Measurements from ENCODE around the gene HOXD10.
A peak's percentile ranks its signal among the peaks of the same experiment; 100 is the strongest.

Gene HOXD10

DNA sequence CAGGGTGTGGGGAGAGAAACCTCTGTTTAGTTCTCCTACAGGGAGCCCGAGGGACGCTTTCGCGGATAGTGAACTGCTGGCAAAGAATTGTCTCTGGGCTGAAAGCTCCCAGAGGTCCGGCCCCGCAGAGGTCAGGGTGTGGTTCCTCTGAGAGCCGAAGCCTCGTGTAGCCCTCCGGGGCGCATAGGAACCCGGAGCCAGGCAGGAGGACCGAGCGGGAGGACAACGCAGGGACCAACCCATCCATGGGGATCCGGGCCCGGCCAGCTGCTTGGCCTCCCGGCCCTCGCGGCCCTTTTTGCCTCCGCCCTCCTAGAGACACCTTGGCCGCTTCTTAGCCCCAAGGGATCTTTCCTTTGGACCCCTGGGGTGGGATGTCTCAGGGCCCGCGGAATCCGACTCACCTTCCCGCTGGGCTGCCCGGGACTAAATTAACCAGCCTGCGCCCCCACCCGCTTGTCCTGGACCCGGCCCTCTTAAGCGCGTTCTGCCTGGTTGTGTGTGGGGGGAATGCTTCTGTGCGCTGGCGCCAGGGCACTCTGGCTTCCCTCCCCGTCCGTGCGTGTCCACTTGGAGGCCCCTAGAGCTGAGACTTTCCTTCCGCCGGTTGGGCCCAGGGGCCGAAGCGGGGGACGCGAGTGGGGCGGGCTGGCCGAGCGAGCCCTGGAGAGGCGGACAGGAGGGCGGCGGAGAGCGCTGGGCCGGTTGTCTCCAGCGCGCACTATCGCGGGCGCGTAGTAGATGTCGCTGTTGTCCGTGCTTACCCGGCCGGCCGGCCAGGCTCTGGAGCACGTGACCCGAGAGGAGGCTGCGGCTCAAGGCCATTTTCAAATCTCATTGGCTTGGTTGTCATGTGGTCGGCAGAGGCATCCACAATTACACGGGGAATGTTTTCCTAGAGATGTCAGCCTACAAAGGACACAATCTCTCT, at the start of gene HOXD10:
HOXD10 (plus strand) TSS at position 896 of the 931 bp plus-strand sequence. CDS start 56 bp downstream, outside the sequence.
- no peak for DNase-seq (ENCODE audit: low read depth in 2 of 2)

DNA sequence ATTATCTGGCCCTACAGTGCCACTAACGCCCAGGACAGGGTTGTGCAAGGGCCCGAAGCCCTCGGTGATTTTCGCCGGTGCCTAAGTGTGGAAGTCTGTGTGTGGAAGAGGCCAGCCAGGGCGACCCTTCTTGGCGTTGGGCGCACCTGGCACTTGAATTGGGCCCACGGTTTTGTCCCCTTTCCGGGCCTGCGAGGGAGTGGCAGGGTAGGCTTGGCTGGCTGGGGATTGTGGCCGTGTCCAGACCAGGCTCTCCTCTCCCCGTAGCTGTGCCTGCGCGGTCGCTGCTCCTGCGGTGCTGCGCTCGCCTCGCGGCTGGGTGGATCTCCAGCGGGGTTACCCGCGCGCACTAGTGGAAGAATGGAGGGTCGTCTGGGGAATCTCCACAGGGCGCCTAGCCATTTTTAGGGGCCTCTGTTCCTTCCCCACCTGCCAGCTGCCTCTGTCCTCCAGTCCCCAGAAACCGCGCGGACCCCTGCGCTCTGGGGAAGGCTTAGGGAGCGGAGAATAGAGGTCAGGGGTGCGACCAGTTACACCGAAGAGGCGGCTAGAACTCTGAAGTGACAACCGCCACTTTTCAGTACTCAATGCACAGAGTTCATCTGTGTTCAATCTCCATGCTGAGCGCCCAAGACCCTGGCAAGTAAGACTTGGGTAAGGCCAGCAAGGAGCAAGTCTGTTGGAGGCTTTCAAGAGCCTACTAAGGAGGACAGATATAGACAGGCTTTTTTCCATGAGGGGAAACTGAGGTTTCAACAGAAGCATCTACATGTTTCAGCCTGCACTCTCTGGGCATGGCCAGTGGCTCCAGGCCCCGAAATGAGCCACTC, 48.8 kb upstream of the HOXD10 start:
- DNase-seq (ENCODE audit: low read depth in 2 of 2): no peak

DNA sequence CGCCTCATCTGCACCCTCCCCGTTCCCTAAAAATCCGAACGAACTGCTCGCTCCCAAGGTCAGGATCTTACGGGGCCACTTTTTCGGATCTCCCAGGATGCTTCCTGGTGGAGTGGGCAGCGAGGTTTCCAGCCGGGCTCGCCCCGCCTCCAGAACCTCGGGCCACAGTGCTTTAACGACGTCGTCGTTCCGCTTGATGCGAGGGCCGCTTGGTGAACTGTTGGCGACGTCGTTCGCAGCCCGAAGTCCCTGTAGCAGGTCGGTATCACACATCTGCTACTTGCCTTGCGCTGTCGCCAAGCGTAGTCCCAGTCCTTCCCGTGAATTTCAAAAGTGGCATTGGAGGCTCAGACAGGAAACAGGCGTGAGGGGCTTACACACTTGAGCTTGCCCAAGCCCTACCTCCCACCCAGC, 48.2 kb upstream of the HOXD10 start:
- DNase-seq (ENCODE audit: low read depth in 2 of 2): no peak

DNA sequence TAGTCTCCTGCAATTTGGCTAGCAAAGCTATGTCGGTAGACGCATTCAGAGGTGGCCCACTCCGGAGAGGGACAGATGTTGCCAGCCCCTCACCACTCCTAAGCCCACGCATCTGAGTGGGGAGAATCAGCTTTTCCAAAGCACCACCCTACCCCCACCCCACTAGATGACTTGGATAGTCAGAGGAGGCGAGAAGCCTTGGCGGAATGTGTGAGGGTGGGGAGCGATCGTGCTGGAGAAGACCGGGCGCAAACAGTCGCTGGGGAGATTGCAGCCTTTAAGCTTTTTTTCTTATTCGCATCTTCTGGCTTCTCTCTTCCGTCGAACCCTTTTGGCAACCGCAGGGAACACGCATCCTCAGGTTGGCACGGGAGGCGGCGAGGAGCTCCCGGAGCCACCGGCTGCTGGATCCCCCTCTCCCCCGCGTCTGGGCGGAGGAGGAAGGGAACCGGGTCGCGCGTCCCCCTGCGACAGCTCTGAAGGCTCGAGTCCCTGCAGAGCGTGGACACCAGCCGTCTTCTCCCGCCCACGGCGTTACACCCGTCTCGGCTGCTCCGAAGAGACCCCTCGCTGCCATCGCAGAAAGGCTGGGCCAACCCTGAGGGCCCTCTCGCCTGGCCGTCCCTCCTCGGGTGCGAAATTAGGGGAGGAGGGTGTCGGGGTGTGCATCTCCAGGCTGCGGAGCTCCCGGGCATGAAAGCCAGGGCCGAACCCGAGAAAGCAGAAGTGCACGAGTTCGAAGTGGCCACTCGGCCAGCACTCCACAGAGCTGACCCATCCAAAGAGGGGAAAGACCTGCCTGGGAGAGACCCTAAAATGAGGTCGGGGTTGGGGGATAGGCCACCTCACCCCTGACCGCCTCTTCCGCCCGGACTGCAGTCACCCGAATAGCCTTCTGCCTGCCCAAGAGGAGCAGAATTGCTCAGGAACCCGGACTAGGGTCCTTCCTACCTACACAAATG, 45.0 kb upstream of the HOXD10 start:
- no peak for DNase-seq (ENCODE audit: low read depth in 2 of 2)

DNA sequence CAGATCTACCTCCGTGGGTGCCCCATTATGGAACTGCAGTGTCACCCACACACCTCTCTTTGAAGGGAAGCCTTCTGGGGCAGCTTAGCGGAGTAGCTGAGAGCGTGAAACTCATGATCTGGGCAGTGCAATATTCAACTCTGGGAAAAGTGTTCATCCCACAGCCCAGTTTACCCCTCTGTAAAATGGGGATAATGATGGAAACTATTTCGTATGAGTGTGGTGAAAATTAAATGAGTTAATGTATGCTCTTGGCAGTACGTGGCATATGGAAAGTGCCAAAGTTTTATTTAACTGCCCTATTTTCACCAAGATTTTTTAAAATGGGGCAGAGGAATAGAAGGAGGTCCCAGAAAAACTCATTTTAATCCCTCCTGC, 44.3 kb upstream of the HOXD10 start:
- DNase-seq (ENCODE audit: low read depth in 2 of 2): no peak

DNA sequence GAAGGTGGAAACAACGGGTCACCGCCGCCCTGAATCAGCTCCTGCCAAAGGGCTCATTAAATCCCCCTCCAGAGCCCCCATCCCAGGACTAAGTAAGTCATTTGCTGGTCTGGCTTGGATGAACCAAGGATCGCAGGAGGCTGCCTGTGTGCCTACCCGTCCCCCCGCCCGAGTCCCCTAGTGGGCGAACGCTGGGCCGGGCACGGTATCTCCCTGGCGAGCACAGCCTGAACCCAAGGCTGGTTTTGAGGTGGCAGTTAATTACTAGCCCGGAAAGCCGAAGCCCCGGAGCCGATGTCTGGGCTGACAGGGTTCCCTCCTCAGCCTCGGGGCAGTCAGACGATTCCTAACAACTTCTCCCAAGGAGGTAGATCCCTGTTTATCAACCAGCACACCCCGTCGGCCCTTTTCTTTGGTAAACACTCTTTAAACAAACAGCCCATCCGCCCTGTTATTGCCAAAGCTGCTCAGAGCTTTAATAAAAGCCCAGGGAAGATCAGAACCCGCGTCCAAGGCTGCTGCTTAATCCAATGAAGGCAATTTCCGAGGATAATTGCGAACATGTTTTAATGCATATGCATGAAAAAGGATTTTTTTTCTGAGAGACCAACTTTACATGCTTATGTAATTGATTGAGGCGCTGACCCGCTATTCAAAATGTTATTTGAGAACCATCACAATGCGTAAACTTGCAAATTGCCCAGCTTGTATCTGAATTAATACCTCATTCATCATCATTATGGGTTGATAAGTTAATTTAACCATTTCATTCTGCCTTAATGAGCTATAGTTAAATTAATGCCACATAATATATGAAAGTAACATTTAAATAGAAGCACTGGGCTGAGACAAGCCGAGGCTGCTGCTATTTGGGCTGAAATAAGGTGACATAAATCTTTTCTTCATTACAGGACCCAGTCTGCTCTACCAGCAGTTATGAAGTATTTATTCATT, 43.4 kb upstream of the HOXD10 start:
- DNase-seq (ENCODE audit: low read depth in 2 of 2): no peak

DNA sequence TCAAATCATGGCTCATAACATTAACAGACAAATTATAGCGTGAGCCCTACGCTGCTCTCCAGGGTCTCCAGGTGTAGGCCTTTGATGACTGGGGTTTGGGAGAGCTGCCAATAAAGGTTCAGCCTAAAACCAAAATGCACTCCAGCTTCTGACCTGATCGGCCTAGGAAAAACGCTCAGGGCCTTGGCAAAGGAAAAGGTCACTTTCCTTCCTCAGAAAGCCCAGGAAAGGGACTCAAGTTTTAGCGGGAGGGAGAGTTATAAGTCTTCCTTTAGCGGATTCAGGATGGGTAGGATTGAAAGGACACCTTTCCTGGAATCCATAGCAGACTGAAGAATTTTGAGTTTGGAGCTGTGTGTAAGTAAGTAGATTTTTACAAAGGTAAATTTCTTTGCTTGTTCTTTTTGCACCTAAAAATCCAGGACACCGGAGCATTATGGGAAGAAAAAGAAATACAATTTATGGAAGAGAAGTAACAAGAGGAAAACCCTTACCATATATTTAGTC, 41.6 kb upstream of the HOXD10 start:
- no peak for DNase-seq (ENCODE audit: low read depth in 2 of 2)

DNA sequence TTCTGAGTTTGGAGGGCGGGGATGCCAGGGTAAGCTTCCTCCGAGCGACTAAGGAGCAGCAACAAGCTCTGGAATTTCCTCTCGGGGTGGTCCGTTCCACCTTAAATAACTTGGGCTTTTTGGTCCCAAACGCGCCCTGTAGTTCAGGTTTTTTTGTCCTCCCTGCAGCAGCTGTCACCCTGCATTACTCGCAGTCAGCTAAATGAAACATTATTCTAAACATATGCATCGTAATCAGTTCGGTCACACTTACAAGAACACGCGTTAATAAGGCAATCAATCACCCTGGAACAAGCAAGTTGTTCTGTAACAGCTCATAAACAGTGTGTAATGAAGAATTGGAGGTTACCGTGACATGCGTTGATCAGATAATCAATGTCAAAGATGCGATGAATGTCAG, 41.1 kb upstream of the HOXD10 start:
- no peak for DNase-seq (ENCODE audit: low read depth in 2 of 2)

DNA sequence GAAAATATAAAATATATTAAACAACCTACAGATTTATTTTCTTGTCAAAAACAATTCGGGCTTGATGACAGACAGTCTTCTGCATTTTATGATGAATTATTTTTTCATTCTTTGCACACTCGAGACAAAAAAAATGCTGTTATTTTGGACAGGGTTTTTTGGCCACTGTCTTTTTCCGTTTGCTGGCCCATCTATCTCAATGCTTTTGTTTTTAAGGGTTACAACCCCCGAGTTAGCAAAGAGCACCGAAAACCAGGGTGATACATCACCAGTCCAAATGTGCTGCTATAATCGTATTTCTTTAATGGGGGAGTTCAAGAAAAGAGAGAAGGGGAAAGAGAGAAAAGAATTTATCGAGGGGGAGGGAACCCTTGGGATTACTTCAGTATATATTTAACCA, 40.5 kb upstream of the HOXD10 start:
- DNase-seq (ENCODE audit: low read depth in 2 of 2): no peak

DNA sequence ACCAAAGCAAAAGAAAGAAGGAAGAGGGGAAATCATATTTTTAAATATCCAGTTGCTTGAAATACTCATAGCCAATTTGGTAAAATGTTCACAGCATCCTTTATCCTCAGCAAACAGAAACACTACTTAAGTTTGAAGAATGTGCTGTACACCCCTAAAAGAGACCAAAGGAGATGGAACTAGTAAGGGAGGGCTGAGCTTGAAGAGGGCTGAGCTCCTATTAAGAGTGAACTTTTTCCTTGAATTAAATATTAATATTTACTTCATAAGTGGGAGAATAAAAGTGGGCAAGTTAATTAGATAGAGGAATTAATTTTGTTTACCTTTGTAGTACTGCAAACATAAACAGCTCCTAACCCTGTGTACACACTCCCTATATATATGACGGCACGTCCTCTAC, 39.8 kb upstream of the HOXD10 start:
- no peak for DNase-seq (ENCODE audit: low read depth in 2 of 2)

DNA sequence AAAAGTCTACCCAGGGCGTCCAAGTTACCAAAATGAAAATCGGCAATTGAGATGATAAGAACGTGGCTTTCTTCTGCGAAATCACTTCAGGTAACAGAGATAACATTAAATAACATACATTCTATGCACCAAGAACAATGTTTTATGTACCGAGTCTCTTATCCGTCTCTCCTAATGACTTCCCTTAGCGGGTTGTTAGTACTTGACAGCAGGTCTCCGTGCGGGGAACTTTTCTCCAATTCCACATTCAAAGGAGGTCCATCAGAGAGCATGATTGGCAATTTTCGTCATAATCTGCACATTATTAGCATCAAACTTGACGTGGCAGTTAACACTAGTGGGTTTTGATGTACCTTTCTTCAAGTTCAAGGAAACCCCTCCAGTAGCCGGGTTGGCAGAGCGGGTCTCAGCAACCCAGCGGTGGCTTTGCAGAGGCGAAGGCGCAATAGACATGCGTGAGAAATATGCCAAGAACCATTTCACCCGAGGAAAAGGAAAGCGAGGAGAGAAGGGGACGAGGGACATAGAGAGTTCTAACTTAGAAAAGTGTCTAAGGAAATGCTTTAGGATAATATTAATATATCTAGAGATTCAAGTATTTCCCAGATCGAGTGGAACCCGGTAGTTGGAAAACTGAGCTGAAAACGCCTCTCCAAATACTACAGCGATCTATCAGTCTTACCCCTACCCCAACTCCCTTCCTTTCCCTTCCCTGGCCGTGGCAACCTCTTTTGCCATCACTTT, 37.9 kb upstream of the HOXD10 start:
- DNase-seq (ENCODE audit: low read depth in 2 of 2): no peak

DNA sequence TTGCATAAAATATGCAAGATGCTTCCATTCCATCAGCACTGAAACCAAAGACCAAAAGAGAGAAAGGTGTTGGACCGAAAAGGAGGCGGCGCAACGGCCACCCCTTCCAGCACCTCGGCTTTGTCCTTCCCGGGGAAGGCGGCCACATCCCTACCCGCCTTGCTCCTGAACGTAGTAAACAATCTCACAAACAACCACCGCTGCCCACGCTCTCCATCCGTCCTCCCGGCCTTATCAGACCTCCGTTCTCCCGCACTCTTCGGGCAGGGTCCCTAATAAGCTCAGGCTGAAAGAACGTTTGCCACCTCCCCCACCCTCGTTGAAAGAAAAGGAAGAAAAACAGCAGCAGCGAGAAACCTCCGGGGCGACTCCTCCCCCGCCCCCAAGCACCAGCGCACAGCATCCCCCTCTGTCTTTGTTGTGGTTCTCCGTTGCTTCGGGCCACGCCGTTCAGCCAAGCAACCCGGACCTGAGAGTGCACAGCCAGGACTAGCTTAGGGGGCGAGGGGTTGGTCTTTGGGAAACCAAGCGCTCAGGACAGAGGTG, 37.2 kb upstream of the HOXD10 start:
- no peak for DNase-seq (ENCODE audit: low read depth in 2 of 2)

DNA sequence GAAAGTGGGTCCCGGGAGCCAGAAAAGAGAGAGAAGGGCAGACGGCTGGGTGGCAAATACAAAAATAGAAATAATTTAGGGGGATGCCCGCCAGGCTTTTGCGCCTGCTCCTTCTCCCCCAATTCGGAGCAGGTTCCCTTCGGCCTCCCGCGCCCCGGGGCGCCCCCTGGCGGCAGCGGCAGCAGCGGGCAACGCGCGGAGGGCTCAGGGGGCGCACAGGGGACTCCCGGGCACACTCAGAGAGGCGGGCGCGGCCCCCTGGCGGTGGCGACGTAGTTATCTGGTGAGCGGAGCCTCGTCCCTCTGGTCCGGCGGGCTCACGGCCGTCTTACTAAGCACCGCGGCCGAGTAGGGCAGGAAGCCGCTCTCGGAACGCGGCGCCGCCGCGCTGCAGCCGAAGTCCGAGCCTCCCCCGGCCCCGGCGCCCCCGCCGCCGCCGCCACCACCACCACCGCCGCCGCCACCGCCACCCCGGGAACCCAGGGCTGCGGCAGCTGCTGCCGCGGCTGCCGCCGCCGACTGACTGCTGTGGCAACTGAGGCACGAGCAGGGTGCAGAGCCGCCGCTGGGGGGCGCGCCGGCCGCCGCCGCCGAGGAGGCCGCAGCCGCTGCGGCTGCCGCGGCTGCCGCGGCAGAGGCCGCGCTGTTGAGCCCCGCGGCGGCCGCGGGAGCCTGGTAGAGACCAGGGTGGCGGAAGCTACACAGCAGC, 36.6 kb upstream of the HOXD10 start:
- DNase-seq (ENCODE audit: low read depth in 2 of 2): peak; percentile 27 to 41

DNA sequence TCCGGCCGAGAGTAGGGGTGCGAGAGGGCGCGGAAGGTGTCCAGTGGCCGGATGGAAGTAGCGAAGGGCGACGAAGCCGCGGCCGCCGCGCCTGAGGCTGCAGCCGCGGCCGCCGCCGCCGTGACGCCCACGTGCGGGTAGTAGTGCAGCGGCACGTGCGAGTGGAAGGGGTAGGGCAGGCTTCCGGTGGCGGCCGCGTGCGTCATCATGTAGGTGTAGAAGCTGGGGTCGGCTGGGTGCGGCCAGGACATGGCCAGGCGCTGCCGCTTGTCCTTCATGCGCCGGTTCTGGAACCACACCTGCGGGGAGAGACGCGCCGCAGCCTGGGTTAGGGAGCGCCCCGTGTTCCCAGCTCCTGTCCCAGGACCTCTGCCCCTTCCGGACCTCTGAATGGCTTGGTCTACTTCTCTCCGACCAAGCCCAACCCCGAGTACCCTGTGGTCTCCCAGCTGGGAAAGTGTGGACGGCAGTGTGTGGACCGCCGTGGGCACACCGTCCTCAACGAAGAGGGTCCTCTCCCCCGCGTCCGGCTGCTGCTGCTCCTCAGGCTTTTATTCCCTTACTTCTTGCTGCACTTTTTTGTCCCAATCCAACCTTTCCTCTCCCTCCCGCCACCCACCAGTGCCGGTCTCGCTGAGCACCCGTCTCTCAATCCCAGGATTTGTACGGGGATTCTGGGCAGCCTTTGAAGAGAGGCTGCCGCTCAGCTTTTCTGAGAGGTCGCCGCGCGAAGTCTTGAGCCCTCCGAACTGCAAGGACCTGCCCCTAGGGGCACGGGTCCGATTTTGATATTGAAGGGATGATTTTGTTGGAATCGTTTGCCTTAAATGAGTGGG, 35.8 kb upstream of the HOXD10 start:
- DNase-seq (ENCODE audit: low read depth in 2 of 2): no peak

DNA sequence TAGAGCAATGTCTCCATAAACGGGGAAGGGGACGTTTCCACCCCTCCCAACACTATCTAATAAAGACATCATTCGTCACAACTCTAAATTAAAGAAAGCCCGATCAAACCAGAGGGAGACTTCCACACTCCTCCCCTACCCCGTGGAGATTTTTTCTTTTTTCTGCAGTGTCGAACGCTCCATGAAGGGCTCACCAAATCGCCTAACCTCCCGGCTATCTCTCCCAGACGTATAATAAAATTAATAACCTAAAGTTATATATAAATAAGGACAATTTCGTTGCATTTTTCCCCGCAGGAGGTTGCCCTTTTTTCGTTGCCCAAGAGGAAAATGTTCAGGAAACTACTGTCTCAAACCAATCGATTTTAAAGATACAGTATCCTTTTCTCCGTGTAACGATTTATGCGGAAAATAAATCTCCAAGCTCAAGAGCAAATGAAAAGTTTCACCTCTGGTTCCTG, 35.2 kb upstream of the HOXD10 start:
- no peak for DNase-seq (ENCODE audit: low read depth in 2 of 2)

DNA sequence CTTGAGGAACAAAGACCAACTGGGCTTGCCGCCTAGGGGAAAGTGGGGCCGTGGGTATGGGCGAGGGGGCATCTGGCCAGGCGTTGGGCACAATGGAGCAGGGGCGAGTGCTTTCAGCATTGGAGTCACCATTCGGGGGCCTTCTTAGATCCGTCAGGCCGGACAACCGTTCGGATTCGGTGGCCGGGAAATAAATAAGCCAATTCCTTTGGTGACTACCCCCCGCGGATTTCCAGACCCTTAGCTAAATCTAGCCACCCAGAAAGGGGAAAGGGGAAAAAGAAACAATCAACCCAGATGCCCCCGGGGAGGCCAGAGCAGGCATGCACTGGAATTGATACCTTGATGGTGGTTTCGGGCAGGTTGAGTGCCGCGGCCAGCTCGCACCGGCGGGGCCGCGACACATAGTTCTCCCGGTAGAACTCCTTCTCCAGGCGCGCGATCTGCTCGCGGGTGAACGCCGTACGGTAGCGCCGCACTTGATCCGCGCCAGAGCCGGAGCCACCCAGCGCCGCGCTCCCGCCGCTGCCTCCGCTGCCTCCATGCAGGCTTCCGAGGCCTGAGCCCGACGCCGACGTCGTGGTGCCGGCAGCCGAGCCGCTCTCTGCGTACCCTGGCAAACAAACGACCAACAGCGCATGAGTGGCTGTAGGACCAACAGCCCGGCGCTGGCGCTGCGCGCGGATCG, 34.6 kb upstream of the HOXD10 start:
- no peak for DNase-seq (ENCODE audit: low read depth in 2 of 2)

DNA sequence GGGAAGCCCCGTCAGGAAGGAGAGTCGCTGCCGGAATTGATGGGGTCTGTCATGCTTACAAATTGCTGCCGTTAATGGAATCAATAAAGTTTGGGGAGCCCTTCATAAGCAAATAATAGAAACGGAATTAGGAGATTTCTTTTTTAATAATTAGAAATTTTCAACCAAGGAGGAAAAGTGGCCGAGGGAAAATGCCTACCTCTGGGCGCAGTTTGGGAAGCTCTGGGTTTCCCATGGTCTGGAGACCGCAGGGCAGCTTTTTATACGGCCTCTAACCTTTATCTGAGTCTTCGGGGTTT, 34.1 kb upstream of the HOXD10 start:
- DNase-seq (ENCODE audit: low read depth in 2 of 2): no peak
